GM21390 (cell line): ENCODE measurements around the gene PLCB4.
"Not testable (repeated sequence)": the region's sequence is repeated elsewhere in the genome, so short reads cannot be mapped to it uniquely, and the experiment has no call there.

Source experiments
- ATAC-seq: cut with Tn5 transposase; IDR thresholded peaks from one replicate; pipeline ENCODE4 v1.9.1; 2021; ENCODE audit not compliant: unreplicated experiment

PLCB4 gene

DNA sequence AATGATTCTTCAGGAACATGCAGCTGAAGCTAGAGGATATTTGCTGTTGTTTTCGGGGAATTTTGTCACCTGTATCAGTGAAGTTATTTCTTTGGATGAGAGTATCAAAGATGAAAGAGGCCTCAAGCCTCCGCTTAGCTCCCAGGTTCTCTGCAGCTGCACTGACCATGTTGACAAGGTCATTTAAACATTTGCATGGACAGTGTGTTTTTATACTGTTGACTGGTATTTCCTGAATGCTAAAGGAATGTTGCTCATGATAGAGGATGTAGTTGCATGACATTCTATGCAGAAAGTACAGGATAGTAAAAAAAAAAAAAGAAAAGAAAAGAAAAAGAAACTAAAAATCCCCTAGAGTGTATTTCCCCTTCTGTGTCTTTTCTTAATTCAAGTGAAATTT lies 279.9 kb downstream of the PLCB4 start:
- ATAC-seq = no peak

- ATAC-seq = no peak
Measured at GRCh38 chr20:9349249-9349648, 280.4 kb downstream of the PLCB4 start.

GRCh38 chr20:9352739-9353138 lies 283.9 kb downstream of the PLCB4 start:
- ATAC-seq = no peak

DNA sequence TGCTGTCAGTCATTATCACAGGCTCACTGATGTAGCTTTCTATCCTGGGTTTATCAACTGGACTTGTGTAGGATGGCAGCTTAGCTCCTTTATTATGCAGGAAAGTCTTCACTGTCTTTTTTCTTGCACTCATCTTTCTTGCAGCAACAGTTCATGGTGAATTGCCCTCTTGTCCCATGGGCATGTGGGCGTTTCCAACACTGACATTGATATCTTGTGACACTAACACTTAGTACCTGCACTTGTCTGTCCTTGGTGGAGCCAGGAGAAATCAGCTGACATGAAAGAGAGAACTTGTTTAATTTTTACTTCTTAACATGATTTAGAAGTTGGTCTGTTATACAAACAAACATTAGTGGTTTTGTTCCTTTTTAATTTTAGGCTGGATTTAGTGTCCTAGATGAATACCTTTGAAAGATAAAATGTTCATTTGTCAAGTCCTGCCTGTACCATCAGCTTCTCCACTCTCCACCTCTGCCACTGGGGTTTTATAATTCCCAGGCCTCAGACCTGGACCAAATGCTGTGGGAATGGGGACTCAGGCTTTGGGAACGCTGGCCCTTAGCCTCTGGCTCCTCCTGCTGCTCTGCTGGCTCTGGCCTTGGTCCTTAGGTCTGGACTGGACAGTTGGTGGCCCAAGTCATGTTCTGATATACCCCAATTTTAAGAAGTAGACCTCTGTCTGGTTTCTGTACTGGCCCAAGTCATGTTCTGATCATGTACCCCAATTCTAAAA lies 284.5 kb downstream of the PLCB4 start:
- ATAC-seq = no peak

- no peak for ATAC-seq
Measured at GRCh38 chr20:9353916-9354276, 285.0 kb downstream of the PLCB4 start.

DNA sequence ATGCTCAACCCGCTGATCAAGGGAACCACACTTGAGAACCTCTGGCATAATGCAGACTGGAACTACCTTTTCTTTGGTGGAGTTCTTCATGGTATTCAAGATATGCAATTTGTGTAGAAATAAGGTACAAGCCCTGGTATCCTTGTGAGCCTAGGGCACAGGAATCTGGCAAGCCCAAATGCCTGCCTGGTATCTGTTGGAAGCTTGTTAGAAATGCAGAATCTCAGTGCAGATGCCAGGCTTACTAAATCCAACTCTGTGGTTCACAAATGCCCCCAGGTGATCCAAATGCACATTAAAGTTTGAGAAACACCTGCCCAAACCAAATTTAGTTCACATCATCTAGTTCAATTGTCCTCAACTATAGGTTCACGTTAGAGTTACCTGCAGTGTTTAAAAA lies 285.7 kb downstream of the PLCB4 start:
- no peak for ATAC-seq

DNA sequence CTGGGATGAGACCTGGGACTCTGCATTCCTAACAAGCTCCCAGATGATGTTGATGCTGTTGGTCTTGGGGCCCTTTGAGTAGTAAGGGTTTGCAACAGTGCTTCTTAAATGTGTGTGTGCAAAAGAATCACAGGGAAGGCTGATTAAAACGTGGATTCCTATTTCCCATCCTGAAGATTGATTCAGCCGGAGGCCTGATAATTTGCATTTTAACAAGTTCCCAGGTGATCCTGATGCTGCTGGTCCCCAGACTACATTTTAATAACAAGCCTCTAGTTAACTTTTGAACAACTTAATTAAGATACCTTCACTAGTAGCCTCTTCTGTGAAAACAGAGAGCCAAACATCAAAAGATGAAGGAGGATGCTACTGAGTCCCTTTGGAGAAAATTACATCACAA lies 289.1 kb downstream of the PLCB4 start:
- no peak for ATAC-seq

DNA sequence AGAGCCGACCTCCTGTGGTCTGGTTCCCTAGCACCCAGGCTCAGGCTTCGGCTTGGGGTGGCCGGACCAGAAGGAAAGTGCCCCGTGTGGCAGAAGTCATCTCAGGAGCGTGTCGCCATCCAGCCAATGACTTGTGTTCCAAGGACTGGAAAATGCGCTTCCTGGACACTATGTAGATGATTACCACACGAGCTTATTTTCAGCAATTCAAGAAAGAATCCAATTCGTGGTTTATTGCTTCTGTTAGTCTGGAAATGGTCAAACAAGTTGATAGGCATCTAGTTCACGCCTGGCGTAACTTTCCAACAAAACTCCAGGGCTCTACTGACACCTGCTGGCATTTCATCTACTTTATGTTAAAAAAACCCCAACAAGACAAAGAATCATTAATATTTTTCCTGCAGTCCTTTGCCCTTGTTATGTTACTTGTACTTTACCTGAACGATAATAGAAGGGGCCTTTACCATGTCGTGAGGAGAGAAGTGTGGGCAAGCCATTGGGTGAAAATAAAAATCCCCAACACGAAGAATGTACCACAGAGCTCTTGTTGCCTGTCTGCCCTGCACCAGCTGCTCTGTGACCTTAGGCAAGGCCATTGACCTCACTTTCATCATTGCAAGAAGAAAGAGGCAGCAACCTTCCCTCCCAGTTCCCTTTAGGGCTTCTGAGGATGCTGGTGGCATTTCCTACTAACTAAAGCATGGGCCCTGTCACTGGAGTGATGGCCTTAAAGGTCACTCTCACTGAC lies 290.8 kb downstream of the PLCB4 start:
- ATAC-seq = no peak

DNA sequence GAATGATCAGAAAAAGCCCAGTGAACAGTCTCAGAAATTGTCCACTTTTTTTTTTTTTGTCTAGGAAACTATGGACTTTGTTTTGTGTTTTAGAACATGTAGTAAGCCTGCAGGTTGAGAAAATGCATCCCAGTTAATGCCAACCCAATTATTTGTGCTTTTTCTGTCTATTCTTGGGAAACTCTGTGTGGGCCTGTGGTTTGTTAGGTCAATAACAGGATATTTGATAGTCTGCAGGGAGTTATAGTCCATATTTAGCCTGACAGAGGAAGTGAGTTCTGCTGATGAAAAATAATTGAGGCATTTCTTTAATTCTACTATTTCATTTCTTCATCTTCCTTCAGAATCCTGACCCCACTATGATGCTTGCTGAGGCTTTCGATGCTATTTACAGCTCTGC lies 291.5 kb downstream of the PLCB4 start:
- no peak for ATAC-seq

- ATAC-seq = no peak
Measured at GRCh38 chr20:9363673-9364072, 294.8 kb downstream of the PLCB4 start.

GRCh38 chr20:9367328-9367727 lies 298.4 kb downstream of the PLCB4 start:
- ATAC-seq = no peak

DNA sequence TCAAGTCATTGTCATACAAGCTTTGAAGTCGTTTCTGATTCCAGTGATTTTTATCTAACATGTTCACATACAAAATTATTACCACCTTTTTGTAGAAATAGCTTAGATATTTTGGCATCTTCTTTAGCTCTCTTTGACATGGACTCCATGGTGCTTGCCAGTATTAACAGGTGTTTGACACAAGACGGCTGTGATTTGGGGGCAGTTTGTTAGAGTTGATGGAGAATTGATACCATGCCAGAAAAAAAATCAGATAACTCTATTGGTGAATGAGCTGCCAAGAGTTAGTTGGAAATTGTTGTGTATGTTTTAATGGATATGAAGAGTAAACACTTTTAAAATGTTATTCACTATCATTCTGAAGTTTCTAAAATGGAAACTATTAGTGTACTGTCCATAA lies 298.9 kb downstream of the PLCB4 start:
- no peak for ATAC-seq

DNA sequence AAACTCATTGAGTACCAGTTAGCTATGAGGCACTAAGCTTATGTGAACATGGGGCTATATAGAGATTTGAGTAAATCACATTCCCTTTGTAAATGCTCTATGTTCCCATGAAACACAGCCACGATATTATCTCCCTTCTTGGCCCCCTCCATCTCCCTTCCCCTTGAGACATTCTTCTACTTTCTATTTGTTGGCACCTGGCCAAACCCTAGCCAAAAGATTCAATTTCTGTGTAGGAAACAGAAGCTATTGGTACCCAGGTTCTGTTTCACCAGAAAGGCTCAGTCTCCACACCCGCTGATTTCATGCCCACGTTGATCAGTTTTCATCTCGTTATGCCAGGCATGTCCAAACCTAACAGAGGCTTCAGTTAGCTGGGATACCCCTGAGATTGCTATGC lies 300.0 kb downstream of the PLCB4 start:
- ATAC-seq = no peak

- ATAC-seq = no peak
Measured at GRCh38 chr20:9369557-9369956, 300.7 kb downstream of the PLCB4 start.

DNA sequence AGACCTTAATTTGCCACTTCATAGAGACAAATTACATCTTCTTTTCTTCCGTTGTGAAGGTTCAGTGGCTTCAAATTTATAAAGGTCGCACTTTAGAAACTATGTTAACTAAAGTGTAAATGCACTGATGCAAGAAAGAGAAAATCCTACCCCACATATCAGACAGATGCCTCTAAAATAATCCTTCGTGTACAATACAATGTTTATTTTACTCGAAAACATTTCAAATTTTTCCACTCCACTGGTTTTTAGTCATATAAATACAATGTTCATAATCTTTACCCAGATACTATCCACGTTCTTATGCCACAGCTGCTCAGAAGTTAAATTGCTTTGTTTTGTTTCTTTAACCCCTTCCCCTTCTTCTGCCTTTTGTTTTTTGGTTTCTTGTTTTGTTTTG lies 305.2 kb downstream of the PLCB4 start:
- no peak for ATAC-seq

- ATAC-seq = no peak
Measured at GRCh38 chr20:9374480-9374879, 305.6 kb downstream of the PLCB4 start.

DNA sequence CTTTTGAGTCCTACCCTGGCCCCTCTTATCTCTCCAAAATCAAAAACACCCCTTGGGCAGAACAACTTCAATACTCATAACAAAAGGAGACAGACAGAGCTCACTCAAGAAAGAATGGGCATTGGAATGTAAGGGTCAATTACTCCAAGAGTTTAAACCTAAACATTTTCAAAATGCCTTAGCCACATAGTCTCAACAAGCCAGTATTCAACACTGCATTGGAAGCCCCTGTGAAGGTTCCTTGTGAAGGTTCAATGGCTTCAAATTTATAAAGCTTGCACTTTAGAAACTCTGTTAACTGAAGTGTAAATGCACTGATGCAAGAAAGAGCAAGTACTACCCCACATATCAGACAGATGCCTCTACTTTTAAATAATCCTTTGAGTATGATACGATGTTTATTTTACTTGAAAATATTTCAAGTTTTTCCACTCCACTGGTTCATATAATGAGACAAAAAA lies 306.4 kb downstream of the PLCB4 start:
- ATAC-seq = no peak

DNA sequence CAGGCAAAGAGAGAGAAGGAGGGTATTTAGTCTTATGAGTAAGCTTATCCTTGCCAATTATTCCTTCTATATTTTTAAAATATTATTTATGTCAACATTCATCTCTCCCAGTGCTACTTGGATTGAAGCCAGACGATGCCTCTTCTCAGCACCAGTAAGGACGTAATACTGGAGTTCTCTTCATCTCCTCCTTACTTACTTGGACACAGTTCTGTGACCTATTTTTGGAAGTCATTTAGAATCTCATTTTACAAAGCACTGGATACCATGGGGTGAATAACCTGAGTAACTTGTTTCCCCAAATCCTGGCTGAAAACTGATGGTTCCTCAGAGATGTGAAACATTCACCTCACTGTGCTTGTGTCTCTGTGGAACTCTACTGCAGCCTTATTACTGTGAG lies 308.1 kb downstream of the PLCB4 start:
- no peak for ATAC-seq

DNA sequence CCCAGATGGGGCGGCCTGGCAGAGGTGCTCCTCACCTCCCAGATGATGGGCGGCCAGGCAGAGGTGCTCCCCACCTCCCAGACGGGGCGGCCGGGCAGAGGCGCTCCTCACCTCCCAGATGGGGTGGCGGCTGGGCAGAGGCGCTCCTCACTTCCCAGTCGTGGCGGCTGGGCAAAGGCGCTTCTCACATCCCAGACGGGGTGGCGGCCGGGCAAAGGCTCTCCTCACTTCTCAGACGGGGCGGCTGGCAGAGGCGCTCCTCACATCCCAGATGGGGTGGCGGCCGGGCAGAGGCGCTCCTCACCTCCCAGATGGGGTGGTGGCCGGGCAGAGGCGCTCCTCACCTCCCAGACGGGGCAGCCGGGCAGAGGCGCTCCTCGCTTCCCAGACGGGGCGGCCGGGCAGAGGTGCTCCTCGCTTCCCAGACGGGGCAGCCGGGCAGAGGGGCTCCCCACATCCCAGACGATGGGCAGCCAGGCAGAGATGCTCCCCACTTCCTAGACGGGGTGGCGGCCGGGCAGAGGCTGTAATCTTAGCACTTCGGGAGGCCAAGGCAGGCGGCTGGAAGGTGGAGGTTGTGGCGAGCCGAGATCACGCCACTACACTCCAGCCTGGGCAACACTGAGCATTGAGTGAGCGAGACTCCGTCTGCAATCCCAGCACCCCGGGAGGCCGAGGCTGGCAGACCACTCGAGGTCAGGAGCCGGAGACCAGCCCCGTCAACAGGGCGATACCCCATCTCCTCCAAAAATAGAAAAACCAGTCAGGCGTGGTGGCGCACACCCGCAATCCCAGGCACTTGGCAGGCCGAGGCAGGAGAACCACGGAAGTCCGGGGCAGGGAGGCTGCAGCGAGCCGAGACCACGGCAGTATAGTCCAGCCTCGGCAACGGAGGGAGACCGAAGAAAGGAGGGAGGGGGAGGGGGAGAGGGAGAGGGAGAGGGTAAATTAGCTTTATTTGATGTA lies 316.7 kb downstream of the PLCB4 start:
- not testable (repeated sequence) for ATAC-seq

DNA sequence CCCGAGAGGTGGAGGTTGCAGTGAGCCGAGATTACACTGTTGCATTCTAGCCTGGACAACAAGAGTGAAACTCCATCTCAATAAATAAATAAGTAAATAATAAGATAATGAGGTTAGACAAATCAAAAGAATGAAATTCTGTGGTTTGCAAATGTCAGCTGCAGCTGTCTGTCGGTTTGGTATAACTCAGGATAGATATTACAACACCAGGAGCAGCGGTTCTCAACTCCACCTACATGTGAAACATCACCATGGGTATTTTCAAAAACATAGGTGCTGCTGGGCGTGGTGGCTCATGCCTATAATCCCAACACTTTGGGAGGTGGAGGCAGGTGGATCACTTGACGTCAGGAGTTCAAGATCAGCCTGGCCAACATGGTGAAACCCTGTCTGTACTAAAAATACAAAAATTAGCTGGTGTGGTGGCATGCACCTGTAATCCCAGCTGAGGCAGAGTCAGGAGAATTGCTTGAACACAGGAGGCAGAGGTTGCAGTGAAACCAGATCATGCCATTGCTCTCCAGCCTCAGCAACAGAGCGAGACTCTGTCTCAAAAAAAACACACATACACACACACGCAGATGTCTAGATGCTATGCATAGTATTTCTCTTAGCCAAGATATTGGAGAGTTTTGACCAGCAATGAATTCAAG lies 319.4 kb downstream of the PLCB4 start:
- ATAC-seq = no peak

DNA sequence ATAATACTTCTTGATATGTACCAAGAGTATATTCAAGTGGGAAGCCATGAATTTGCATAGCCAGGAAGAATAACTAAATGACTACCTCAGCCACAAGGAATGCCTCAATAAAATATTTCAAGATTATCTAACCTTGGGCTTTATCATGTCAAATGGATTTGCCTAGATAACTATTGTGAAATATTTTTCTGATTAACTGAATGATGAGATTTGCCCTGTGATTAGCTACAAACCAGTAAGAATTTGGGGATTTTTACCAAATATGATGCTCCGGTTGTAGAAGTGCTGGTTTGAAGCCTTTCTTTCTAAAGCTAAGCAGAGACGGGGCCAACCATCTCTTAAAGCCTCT lies 319.9 kb downstream of the PLCB4 start:
- ATAC-seq = no peak
